ENCODE results near the gene C1orf35.

C1orf35 gene

GRCh38 chr1:228109073-228109961 is 6.2 kb upstream of the C1orf35 start, which contains the start of gene MRPL55:
Gene MRPL55, minus strand, starts transcription at chr1:228109299. Its CDS starts 1,039 bp downstream, at chr1:228108260.
- FAIRE-seq = peak; percentile 94

DNA sequence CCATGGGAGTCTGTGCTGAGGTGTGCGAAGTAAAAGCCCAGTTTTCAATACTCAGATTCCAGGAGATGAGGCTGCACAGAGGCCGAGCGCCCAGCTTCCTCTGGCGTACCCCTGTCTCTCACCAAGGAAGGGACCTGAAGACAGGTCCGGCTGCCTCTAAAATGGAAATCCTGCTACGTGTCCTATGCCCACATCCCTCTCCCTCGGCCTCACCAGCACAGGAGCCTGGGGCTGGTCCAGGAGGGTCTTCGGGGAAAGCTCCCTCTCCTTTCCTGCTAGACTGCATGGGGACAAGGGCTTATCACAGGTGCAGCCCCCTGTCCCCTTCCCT is 5.6 kb upstream of the C1orf35 start:
- FAIRE-seq = no peak

DNA sequence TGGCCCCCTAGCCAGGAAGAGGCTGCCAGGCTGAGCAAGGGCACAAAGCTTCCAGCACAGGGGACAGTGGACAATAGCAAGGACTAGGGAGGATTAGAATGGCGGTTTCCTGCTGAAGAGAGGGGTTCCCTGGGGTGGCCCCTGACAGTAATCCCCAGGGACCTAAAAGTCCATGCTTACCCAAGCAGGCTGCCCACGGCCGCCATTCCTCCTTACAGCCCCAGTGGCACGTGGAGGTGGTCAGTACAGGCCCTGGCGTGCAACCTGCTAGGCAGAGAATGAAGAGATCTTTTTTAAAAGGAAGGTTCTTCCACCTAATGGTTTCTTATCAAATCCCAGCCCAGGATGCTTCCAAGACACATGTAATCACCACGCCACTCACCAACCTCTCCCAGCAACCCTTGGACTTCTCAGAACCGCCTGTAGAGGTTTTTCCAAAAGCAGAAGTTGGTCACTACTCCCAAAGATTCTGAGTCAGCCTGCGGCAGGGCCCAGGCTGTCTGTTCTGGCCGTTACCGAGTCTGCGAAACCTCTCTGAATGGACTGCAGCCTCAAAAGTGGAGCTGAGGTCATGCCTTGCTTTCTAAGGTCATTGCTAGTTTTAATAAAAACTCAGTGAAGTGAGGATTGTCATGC is 5.0 kb upstream of the C1orf35 start:
- no peak for FAIRE-seq

GRCh38 chr1:228107636-228108035 is 4.5 kb upstream of the C1orf35 start:
- no peak for FAIRE-seq

- FAIRE-seq = no peak
Observed at GRCh38 chr1:228106800-228107054, 3.6 kb upstream of the C1orf35 start.

DNA sequence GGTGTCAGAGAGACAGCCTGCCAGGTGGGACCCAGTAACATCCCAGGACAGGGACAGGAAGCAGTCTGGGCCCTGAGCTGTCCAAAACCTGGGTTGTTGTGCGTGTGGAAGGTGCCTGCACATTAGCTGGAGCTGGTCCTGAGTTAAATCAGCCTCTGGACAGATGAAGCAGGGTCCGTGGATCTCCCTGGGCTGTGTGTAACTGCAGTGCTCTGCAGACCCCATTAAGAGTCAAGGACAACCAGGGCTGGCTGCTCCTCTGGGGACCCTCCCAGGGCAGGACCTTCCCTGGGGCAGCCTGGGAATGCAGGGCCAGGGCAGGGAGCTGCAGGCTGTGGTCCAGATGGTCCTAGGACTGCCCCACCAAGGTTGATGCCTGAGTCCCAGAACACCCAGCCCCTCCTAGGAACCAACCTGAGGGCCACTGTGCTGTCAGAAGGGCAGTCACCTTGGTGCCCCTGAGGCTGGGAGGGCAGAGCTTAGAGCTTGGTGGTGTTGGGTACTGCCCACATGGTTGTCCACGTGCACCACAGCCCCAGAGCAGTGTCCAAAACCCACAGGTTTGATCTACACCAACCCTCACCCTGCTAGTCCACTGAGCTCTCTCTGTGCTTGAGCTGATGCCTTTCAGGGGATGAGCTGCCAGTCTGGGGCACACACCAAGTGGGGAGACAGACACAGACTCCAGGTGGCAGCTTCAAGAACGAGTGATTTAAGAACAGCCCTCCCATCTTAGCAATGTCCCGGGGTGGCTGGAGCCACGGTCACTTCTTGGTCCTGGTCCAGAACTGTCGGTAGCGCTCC is 3.1 kb upstream of the C1orf35 start:
- no peak for FAIRE-seq

- no peak for FAIRE-seq
Observed at GRCh38 chr1:228105270-228105995, 2.3 kb upstream of the C1orf35 start.

DNA sequence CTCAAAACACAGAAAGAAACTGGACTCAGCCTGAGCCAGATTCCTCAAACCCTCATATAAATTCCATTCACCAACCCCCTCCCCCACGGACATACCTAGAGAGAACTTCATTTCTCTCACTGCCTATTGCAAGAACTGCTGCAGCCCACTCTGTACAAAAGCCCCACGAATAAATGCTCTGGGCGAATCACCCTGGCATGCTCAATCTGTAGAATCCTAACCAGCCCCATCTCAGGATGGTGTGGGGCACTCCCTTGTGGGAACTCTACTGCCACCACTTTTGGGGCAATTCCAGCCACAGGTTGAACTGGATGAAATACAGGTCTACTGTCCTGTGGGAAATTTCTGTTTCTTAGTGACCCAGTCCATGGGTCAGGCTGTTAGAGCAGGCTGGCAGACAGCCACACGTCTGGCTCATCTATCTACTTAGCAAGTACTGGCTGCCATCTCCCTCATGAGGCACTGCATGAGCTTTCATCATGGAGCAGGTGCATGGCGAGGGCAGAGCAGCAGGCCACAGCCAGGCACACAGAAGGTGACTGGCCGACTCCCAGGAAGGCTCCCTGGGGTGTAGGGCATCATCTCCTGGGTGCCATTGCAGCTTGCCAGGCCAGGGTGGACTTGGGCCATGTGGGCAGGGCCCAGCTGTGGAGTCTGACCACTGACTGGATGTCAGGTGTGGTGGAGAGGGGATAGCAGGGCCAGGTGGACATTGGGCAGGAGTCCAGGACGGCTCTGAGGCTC is 1.6 kb upstream of the C1orf35 start:
- FAIRE-seq = no peak

- no peak for FAIRE-seq
Observed at GRCh38 chr1:228101994-228102790, 933 bp downstream of the C1orf35 start.

GRCh38 chr1:228101614-228101993 is 1.5 kb downstream of the C1orf35 start:
- FAIRE-seq = no peak

- FAIRE-seq = no peak
Observed at GRCh38 chr1:228100822-228101613, 2.1 kb downstream of the C1orf35 start.

DNA sequence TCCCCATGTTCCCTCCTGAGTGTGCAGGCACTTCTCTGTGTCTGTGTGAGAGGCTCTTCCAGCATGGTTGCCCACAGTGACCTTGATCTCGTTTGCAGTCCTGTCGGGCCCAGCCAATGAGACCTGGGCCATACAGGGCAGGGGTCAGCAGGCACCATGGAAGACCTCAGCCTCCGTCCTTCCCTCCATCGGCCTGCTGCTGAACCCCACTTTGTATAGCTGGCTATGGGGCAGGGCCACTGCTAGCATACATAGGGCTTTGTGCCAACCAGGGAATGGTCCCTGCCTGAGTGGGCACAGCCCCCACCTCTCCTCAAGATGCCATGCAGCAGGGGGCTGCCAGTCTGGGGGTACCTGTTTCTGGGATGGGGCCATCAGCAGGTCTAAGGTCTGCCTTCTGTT is 3.8 kb downstream of the C1orf35 start:
- FAIRE-seq = no peak

DNA sequence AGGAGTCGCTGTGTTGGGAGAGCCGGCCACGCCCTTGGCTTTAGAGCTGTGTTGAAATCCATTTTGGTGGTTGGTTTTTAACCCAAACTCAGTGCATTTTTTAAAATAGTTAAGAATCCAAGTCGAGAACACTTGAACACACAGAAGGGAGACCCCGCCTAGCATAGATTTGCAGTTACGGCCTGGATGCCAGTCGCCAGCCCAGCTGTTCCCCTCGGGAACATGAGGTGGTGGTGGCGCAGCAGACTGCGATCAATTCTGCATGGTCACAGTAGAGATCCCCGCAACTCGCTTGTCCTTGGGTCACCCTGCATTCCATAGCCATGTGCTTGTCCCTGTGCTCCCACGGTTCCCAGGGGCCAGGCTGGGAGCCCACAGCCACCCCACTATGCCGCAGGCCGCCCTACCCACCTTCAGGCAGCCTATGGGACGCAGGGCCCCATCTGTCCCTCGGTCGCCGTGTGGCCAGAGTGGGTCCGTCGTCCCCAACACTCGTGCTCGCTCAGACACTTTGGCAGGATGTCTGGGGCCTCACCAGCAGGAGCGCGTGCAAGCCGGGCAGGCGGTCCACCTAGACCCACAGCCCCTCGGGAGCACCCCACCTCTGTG is 4.7 kb downstream of the C1orf35 start:
- no peak for FAIRE-seq

GRCh38 chr1:228097333-228098081 is 5.6 kb downstream of the C1orf35 start:
- FAIRE-seq = no peak

DNA sequence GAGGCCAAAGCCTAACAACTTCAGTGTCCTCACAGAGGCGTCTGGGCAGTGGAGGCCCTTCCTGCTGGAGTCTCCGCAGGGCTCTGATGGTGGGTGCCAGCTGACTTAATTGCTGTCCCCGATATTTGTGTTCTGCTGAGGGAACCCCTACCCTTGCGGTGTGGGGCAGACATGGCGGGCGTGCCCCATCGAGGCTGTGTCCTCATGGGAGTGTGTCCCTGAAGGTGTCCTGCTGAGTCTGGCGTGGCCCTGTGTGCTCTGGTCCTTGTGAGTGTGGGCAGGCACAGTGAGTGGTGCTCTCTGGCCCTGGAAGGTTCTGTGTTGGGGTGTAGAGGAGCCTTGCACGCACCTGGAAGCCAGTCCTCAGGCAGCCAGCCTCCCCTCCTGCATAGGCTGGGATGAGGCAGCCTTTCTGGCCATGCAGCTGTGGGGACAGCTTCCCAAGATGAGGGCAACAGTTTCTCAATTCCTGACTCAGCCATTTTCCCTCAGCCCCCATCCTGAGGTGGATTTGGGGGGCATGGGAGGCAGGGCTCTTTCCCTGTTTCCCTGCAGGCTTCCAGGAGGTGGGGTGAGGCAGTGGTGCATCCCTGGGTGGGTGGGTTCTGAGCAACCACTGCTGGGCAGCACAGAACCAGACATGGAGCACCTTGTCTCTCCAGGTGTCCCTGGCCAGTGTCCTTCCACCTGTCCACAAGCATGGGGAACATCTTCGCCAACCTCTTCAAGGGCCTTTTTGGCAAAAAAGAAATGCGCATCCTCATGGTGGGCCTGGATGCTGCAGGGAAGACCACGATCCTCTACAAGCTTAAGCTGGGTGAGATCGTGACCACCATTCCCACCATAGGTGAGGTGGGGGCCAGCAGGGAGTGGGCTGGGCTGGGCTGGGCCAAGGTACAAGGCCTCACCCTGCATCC is 6.5 kb downstream of the C1orf35 start:
- no peak for FAIRE-seq

DNA sequence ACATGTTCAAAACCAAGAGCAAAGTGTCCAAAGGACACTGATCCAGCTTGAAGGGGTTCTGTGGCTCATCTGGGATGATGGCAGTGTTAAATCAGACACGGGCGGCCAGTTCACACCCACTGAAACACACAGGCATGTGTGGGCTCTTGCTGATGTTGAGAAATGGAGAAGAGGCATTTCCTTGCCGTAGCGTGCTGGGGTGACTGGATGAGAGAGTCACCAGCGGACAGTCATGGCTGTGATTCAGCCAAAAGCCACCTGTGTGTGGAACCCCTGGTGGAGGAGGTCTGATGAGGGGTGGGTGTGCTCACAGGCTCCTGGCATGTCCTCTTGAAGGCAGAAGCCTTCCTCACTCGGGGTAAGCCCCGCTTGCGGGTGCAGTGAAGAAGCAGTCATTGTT is 7.2 kb downstream of the C1orf35 start:
- FAIRE-seq = no peak

GRCh38 chr1:228095161-228095560 is 8.0 kb downstream of the C1orf35 start:
- no peak for FAIRE-seq

GRCh38 chr1:228094432-228095016 is 8.6 kb downstream of the C1orf35 start:
- FAIRE-seq = no peak
